Left ventricle myocardium superior (tissue), 1 donor: Measurements from ENCODE around the gene MINDY4. TPM values are rescaled to one million over a fixed set of nuclear protein-coding genes. Genes with fewer than 3 reads are reported as not detected.

Experiments used
- ATAC-seq: fragments of 200-7000 bp; cut with Tn5 transposase; one replicate; pipeline ENCODE4 v1.9.1; 2020; ENCODE audit warnings: mild to moderate bottlenecking, moderate library complexity
- DNase-seq: peaks from one replicate; pipeline ENCODE4 v3.0.0-alpha.2; 2020
- intact Hi-C: fragments of 100-400 bp; cut with micrococcal nuclease; formaldehyde crosslinking; loops from one replicate; pipeline ENCODE4 v1.11.0; 2022
- total RNA-seq: library from RNA; stranded (reverse); fragmentation: NEBNext Ultra II Directional; extraction: Animal tissue kit (Norgen Biotek cat#: 25700); gene quantifications from one replicate; pipeline ENCODE4 v1.2.1, GENCODE V29; 2021
- donor health status: DM: no; HTN: yes; CAD: no; lungs with severe emphysema.

Gene MINDY4
- total RNA-seq, 1 donor from 2014 or later, result 4.9 TPM

DNA sequence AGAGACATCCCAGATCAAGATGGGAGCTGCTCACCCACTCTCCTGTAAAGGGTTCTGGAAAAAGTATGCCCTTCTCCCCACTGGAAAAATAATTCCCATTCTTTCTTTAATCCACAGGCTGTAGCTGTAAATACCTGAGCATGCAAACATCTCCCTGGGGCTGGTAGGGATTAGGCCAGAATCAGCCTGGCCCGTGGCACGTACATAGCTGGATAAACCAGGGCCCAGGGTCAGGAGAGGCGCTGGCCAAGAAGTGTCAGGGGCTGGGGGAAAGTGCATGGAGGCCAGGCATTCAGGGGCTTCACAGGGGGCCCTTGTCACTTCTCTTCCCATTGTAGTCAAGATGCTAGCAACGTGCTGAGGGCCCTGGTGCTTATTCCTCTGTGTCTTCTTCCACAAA is 109.7 kb downstream of the MINDY4 start:
- intact Hi-C loops, result no loop called here

DNA sequence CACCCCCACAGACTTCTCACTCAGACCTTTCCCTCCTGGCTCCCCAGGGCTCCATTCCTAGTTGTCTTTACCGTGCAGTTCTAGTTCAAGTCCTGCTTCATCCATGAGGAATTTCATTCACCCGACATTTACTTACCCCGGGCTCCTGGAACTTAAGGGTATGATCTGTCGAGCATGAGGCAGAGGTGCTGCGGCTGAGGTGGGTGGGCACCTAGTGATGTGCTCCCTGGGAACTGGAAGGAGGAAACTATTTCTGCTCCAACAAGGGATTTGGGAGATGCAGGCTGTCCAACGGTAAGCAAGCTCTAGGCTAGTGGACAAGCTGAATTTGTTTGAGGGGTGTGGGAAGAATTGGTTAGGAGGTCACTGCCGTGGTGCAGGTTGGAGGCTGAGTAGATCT is 110.2 kb downstream of the MINDY4 start:
- no peak for DNase-seq
- ATAC-seq, result no peak
- intact Hi-C loops, result no loop called here

More for the DNA sequence above, 109.7 kb downstream of the MINDY4 start:
- no peak for ATAC-seq
- DNase-seq, result no peak

DNA sequence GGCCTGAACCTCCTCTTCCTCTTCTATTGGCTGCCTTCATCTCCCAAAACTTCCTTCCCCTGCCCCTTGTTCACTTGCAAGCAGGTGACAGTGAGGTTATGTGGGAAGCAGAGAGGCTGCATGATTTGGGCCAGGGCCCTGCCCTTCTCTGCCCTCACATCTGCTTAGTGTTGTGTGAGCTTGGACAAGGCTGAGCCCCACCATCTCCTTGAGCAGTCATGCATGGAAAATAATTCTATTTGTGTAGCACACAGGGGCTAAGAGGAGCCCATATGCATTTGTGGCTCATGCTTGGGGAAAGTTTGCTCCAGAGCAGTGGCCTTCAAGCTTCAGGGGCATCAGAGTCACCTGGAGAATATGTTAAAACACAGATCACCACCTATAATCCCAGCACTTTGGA is 113.7 kb downstream of the MINDY4 start:
- DNase-seq (no peak), ATAC-seq (no peak)
- intact Hi-C loops, result no loop called here

DNA sequence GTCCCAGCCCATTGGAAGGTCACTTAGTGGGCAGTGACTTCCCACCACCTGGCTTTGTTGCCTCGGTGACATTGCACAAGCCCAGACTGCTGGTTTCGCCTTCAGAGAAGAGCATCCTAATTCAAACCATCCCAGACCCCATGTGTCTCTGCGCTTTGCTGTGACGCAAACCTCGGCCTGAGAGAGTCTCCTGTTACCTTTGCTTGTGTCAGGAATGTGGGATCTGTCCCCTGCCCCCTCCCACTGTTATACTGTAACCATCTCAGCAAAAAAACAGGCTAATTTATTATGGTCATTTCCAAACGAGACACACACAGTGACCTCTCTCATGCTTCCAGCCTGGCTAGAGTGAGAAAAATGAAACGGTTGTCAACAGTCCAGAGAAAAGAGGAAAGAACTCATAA is 115.4 kb downstream of the MINDY4 start:
- ATAC-seq (no peak), DNase-seq (no peak)
- intact Hi-C loops, result no loop called here

DNA sequence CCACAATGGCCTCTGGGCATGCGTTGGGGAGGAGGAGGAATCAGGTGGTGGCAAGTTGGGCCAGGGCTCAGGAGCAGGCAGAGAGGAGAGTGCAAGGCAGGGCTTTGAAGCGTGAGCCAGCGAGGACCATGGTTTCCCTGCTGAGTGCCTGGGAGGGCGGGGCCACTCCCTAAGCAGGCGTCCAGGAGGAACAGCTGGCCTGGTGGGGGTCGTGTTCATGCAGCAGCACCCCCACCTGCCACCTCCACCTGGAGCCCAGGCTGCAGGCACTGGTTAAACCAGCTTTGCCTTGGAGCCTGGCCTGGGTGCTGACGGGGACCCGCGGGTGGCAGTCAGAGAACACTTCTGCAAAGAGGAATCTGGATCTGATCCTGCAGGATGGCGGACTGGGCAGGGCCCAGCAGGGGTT is 116.3 kb downstream of the MINDY4 start:
- intact Hi-C loops, result no loop called here
- ATAC-seq, result no peak
- DNase-seq, result no peak

DNA sequence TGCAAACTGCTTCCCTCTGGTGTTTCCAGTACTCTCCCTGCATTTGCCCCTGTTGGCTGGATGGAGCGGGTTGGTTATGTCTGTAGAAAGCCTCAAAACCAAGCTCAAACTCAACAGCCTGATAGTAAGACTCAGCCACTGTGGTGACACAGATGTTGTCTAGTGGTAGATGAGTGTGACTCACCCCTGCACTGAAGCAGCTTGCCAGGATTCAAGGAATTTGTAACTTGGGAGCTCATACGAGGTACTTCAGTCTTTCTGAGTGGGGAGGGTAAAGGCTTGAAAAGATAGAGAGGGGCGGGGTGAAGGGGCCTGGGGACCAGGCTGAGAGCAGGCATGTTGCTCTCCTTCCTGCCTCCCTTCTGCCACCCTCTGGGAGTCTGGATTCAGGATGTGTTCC is 117.5 kb downstream of the MINDY4 start:
- intact Hi-C loops, result no loop called here
- DNase-seq (no peak), ATAC-seq (peak; percentile 65)

DNA sequence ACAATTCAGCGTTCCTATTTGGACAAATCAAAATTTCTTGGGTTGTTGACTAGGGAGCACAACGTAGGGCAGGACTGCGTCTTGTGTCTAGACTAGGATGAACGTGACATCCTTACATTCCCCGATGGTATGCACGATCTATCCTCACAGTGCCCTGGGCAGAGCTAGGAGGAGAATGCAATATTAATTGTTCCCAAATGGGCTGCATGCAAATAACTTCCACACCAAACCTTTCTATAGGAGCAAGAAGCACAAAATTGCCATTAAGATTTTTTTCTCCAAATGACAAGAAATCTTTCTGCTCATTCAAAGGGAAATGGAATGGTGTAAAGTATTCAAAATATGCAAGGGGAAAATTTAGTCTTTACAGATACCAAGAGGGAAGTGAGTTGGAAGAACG is 119.0 kb downstream of the MINDY4 start:
- intact Hi-C loops, result no loop called here
- DNase-seq (no peak), ATAC-seq (no peak)

DNA sequence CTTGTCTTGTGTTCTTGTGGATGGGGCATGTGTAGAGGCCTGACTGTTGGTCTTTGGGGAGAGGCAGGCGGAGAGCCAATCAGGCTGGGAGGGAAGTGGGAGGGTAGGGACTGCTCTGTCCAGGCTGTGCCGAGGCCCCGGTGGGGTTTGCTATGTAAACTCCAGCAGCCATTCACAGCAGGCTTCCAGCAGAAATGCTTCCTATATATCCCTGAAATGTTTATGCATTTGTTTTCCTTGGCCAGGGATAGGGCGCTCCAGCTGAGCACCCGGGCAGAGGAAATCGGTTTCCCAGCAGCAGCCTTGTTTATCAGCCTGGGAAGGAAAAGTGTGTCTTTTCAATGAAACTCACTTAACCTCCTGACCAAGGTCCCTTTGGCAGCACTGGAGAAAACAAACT is 122.1 kb downstream of the MINDY4 start:
- intact Hi-C loops, result no loop called here
- peak; percentile 72 for DNase-seq
- ATAC-seq, result peak; percentile 65

DNA sequence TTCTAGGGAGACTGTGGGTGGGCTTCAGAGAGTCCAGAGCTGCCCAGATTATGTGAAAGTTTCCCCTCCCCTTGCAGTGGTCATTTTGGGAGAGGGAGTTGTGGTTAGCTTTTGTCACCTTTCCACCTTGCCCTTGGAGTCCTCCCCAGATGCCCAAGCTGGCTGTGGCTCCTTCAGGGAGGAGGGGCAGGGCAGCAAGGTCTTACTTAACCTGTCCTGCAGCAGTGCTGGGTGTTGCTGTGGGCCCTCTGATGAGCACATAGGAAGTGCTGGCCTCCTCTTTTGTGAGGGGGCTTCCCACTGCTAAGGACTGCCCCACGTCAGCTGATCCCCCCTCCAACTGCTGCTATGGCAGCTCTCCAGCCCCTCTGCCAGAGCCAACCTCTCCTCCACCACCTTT is 122.8 kb downstream of the MINDY4 start:
- intact Hi-C loops, result no loop called here
- ATAC-seq (no peak), DNase-seq (no peak)

DNA sequence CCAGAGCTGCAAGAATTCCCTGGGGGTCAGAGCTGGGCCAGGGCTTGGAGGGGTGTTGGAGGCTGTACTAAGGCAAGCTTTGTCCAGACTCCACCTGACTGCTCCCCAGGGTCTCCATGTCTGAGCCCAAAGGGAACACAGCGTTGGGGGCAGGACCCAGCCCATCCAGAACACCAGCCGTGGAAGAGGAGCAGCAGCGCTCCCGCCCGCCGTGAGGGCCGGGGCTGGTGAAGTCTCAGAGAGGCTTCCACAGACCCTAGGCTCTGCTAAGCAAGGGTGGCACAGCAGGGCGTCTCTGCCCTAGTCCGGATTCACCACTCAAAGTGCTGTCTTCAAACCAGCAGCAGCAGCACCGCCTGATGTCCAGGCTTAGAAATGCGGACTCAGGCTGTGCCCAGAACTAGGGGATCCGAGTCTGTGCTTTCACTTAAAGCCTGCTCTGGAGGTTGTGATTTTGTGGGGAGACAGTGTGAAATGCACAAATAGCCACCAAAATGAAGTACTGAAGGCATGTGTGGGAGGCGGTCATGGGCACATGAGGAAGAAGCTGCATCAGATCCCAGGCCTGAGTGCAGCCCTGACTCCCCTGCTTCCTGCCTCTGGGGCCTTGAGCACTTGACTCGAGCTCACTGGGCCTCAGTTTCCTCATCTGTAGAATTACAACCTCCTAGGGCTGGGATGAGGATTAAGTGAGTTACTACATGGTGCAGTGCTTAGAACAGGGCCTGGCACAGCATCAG is 123.8 kb downstream of the MINDY4 start:
- no peak for DNase-seq
- intact Hi-C loops, result no loop called here

DNA sequence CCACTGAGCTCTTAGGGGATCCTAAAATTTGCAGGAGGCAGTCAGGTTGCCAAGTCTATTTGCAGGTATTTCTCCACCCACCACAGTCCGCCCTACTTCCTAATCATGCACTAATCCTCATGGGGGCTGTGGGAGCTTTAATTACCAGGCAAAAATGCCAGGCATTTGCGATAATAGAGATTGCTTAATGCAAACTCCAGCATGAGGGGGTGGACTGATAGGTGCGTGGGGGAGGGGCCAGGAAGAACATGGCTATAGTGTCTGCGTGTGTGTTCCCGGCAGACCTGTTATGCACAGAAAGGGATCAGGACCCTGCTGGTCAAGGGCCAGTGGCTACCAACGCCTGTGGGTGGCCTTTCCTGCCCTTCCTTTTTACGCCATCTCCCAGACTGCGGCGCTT is 124.8 kb downstream of the MINDY4 start:
- ATAC-seq (no peak), DNase-seq (no peak)
- intact Hi-C loops, result no loop called here

More for the DNA sequence above, 123.8 kb downstream of the MINDY4 start:
- ATAC-seq, result no peak

DNA sequence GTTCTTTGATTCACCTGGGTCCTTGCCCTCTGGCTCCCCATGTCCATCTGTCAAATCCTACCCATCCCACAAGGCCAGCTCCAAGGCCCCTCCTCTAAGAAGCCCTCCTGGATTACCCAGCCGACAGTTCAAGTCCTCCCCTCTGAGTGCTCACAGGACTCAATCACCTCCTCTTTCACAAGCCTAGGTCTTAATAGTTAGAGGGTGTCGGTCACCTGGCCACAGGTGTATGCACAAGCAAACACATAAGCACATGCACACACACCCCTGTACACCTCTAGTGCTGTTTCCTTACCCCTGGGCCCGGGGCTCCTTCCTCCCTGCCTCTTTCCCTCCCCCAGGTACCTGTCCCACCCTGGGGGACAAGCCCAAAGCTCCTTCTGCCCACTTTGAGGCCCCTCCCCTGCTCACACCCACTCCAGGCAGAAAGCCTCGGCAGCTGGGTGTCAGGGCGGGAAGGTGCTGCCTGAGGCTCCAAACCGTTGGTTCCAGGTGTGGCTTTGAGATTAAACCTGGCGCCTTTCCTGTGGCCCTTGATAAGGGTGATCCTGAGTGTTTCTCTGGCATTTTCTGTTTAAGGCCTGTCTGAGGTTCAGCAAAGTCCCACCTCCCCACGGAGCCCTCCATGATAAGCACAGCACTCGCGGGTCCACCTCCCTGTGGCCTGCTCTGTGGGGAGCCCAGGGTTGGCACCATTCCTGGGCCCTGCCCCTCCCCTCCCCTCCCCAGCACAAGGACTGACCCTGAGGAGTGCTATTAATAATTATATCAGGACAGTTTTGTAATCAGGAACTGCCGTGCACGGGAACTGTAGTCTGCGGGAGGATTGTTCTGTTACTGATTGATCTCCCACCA is 125.8 kb downstream of the MINDY4 start:
- DNase-seq (no peak), ATAC-seq (peak; percentile 51)

DNA sequence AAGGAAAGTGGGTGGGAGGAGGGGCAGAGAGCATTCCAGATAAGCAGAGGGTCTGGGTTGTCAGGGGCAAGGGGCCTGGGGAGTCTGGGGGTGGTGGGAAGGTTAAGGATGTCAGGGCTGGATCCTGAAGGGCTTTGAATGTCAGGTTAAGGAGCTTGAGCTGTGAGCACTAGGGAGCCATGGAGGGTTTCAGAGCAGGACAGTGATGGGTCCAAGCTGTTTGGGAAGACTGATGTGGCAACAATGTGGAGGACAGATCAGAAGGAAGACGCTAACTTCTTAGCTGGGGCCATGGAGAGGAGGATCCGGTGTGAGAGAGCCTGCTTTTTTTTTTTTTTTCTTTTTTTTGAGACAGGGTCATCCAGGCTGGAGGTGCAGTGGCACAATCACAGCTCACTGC is 126.6 kb downstream of the MINDY4 start:
- DNase-seq, result no peak
- ATAC-seq, result no peak
- intact Hi-C loops, result no loop called here

More for the DNA sequence above, 125.8 kb downstream of the MINDY4 start:
- intact Hi-C loops, result no loop called here

DNA sequence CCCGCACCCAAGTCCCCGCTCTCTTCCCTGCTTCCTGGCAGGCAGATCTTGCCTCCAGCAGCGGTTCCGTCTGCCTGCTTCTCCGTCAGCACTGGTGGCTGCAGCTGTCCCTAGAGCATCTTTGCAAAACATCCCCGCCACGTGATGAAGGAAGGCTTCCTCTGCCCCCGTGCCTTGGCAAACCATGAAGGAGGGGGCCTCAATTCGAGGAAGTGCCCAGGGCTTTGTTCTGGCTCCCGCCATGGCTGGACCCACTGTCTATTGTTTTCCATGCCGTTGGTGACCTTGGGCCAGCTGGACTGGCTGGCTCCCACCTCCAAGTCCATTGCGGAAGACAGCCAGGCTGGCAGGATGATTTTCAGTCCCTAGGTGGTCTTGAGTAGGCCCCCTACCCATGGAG is 127.2 kb downstream of the MINDY4 start:
- ATAC-seq (no peak), DNase-seq (no peak)
- intact Hi-C loops, result no loop called here

DNA sequence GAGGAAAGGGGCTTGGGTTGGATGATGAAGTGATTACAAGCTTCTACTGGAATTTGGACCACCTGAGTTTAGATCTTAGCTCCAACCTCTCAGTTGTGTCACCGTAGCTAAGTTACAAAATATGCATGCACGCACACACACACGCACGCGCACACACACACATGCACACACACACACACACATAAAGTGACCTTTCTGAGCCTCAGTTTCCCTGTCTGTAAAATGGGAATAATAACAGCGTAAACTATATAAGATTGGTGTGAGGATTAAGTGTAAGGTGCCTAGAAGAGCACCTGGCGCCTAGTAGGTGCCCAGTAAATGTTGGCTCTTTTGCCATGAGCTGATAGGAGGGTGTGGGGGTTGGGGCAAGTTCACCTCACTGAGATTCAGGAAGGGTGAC is 127.8 kb downstream of the MINDY4 start:
- DNase-seq (no peak), ATAC-seq (no peak)
- intact Hi-C loops, result no loop called here

DNA sequence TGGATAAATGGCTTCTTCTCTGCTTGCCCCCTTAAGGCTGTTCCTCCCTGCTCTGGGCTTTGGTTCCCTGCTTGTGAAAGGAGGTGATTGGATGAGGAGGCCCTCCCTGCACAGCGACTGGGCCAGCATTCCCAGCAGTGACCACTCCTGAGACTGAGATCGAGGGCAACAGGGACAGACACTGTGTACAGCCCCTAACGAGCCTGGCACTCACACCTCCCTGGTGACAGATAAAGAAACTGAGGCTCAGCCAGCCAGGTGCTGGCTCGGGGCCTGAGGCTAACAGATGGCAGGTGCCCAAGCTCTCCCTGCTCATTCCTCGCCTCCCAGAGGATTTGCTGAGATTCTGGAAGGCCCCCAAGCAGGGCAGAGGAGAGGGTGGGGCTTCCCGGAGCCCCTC is 128.4 kb downstream of the MINDY4 start:
- no peak for DNase-seq
- intact Hi-C loops, result no loop called here
- ATAC-seq, result peak; percentile 51

DNA sequence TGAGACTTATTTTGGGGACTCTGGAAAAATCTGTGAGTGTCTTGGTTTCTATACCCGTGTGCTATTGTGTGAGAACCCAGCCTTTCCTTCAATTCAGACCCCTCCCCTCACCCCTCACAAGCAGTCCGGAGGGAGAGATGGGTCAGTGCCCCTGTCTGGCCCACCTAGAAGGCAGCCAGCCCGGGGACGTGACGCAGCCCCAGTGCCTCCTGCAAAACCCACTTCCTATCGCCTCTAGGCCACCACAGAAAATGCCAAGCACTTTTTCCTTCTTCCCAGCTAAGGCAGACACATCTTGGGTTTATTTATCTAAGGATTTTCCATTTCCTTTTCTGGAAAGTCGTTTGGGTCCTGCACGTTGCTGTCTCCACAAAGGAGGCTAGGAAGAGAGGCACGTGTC is 128.8 kb downstream of the MINDY4 start:
- ATAC-seq (peak; percentile 3), DNase-seq (no peak)
- intact Hi-C loops, result no loop called here

DNA sequence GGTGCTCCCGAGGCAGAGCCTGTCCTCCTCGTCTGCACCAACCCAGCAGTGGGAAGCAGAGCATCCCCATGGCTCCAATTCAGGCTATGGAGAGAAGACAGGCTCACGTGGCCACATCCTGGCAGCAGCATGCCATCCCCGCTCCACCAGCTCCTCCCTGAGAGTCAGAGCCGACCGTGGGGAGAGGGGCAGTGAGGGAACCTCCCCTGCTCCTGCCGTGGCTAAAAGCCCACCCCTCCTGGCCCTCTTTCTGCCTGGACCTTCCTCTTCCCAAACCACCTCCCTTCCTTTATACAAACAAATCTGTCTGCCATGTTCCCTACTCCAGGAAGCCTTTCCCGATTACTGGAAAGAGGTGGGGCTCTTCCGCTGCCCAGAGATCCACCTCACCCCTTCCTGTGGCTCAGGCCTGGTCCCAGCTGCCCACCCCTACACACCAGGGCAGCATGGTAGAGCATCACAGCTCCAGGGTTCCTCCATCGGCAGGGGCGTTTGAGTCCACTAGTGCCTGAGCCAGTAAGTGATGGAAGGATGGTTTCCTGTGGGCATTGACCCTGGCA is 129.7 kb downstream of the MINDY4 start:
- DNase-seq, result no peak
- ATAC-seq, result peak; percentile 4
- intact Hi-C loops, result no loop called here

DNA sequence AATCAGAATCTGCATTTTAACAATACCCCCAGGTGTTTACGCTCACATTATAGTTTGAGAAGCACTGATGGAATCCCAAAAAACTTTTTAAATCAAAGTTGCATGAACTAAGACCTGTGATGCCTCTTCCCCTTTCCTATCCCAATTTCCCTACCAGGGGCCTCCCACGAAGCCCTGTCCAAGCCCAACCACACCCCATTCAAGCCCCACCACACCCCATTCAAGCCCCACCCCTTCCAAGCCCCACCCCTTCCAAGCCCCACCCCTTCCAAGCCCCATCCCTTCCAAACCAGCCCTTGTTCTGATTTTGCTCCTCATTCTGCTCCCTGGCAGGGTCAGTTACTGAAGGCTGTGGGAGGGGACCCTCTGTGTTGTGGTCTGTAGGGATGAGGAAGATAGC is 130.6 kb downstream of the MINDY4 start:
- intact Hi-C loops, result no loop called here
- DNase-seq, result no peak
- no peak for ATAC-seq

DNA sequence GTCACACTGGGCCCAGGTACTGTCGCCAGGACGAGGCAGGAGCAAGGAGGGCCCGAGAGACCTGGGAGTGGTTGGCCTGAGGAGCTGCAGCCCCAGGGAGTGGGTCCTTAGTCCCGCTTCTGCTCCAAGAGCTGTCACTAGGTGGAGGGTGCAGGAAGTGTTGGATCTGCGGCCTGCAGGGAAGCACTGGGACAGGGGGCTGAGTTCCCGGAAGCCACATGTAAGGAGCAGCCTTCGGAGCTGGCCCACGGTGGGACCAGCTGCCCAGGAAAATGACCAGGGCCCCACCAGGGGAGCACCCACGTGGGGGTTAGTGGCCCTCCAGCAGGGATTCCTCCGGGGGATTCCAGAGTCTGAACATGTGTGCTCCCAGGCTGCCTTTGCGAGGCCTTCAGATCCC is 131.2 kb downstream of the MINDY4 start:
- intact Hi-C loops, result no loop called here

More for the DNA sequence above, 131.2 kb downstream of the MINDY4 start:
- DNase-seq (no peak), ATAC-seq (no peak)
